Jurkat, Clone E6-1 (cell line): Measurements from ENCODE around the gene FURIN.
"Not testable (repeated sequence)": the region's sequence is repeated elsewhere in the genome, so short reads cannot be mapped to it uniquely, and the experiment has no call there.

ENCODE experiments used
- DNase-seq: peaks from one replicate; pipeline ENCODE4 v3.0.0-alpha.2; 2011; ENCODE audit warnings: low read depth, low spot score
- H3K4me3 ChIP-seq: 2 replicates; pipeline ENCODE4 v1.5.1; 2011; ENCODE audit warnings: mild to moderate bottlenecking, low read length, control low read depth, moderate library complexity

Gene FURIN

DNA sequence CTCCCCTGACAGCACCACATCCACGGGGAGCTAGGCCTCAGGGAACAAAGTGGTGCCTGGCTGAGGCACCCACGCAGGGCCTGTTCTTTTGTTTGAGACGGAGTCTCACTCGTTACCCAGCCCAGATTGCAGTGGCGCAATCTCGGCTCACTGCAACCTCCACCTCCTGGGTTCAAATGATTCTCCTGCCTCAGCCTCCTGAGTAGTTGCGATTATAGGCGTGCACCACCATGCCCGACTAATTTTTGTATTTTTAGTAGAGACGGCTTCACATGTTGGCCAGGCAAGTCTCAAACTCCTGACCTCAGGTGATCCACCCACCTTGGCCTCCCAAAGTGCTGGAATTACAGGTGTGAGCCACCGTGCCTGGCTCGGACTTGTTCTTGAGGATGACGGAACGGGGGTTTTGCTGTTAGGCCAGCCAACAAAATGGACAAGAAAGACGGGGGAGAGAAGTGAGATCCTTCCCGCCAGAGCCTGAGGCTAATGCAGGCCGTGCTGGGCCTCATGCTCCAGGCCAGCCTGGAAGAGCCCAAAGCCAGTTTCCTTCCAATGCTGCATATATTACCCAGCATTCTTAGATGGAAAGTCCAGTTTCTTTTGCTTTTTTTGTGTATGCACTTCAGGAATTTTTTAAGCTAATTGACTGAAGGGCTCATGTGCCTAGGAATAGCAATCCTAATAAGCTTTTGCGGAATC is 28.1 kb upstream of the FURIN start:
- no peak overlapping the region for H3K4me3 ChIP-seq
- no peak for DNase-seq

DNA sequence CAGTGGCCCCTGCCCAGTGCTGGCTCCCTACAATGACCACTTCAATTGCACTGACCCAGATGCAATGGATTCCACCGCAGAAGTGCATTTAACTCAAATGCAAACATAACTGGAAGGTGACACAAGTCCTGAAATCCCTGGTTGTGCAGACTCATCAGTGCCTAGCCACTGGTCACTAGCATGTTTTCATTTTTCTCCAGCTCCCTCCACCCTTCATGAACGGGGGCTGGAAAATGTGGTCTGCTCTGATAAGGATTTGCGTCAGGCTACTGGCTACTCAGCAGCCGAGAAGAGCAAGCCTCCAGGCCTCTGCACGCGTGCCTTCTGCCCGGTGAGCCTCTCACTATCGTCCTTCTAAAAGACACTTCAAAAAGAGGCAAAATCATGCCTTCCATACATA is 27.4 kb upstream of the FURIN start:
- no peak for DNase-seq
- no peak overlapping the region for H3K4me3 ChIP-seq

DNA sequence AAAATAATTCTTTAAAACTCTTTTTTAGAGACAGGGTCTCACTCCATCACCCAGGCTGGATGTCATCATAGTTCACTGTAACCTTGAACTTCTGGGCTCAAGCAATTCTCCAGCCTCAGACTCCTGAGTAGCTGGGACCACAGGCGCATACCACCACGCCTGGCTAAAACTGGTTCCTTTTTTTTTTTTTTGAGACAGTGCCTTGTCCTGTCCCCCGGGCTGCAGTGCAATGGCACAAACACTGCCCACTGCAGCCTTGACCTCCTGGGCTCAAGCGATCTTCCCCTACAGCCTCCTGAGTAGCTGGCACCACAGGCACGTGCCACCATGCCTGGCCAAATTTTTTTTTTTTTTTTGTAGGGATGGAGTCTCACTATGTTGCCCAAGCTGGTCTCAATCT is 23.7 kb upstream of the FURIN start:
- no peak for DNase-seq
- H3K4me3 ChIP-seq = no peak overlapping the region

DNA sequence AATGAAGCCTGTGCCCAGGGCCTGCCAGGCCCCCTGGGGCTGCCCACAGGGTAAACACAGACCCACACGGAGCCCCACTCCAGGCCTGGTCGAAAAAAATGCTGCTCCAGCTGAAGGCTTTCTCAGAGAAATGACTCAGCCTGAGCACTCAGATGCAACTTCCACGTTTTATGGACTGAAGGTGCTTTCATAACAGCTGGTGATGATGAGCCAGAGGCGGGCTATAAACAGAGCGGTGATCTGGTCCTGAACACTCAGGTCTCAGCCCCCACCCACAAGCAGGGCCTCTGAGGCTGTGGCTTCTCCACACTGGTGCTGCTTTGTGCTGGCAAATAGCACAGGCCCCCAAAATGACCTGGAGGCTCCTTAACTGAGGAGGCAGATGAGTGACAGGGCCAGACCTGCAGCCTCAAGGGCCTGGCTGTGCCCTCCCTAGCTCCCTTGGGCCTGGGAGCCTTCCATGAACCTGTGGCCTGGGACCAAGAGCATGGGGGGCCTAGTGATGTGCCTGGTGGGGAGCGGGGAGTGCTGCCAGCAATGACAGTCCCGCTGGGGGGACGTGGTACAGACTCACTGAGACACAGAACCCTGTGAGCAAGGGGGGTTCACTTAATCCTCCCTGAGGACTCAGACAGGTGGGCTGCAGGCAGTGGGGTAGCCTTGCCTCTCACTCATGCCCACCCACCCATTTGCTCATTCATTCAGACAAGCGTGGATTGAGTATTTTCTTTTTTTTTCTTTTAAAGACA is 23.0 kb upstream of the FURIN start:
- no peak overlapping the region for H3K4me3 ChIP-seq
- no peak for DNase-seq

DNA sequence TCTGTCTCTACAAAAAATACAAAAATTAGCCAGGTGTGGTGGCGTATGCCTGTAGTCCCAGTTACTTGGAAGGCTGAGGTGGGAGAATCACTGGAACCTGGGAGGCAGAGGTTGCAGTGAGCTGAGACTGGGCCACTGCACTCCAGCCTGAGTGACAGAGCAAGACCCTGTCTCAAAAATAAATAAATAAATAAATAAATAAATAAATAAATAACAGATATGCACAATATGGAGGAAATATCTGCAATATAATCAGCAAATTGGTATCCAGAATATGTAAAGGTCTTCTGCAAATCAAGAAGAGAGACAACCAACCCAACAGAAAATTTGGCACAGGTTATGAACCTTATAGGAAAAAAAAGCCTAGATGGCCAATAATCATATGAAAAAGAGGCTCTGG is 19.0 kb upstream of the FURIN start:
- H3K4me3 ChIP-seq = not testable (repeated sequence)

DNA sequence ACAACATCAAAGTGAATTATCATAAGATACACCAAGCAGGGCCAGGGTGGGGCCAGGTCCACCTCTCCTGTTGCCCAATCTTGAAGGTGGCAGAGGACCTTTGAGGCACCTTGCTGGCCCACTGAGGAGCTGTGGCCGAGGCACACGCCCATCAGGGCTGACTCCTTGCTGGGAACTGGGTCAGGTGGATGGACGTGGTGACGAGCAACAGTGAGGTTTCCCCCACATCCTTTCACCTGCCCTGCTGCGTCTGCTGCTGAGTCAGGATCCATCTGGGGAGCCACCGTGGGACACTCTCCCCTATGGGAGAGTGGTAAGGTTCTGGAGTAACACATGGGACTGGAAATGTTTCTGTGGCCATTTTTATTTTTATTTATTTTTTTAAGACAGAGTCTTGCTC is 17.3 kb upstream of the FURIN start:
- peak; percentile 34 for DNase-seq

More for the DNA sequence above, 19.0 kb upstream of the FURIN start:
- not testable (repeated sequence) for DNase-seq

DNA sequence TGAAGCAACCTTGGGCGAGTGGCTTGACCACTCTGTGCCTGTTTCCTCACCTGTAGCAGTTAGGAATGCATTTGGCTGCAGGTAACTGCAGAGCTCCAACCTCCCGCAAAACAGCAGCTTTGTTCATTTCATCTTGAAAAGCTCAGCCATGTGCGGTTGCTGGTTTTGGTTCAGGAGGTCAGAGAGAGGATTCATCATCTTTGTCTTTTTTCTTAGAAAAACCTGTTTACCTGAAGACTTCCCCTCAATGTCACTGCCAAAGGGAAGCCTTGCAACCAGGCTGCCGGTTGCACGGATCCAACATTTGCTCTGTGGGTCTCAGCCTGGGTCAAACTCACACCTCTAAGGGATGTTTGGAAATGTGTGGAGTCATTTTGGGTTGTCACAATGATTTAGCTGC is 16.4 kb upstream of the FURIN start:
- H3K4me3 ChIP-seq = no peak overlapping the region
- DNase-seq = no peak

More for the DNA sequence above, 17.3 kb upstream of the FURIN start:
- no peak overlapping the region for H3K4me3 ChIP-seq

DNA sequence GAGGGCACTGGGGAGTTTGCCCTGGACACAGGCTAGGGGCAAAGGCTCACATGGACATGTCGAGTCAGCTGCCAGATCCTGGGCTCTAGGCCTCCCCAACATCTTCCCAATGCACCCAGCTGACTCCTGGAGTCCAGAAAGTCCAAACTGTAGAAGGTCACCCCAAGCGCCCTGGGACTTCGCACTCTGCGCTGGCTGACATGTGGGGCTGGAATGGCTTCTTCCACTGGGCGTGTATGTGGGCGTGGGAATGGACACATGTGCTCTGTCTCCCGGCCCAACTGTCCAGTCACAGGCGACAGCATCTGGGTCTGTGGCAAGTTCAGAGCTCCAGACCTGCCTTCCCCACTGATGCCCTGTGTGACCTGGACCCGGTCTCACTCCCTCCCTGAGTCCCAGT is 13.2 kb upstream of the FURIN start:
- H3K4me3 ChIP-seq = no peak overlapping the region
- DNase-seq = no peak

DNA sequence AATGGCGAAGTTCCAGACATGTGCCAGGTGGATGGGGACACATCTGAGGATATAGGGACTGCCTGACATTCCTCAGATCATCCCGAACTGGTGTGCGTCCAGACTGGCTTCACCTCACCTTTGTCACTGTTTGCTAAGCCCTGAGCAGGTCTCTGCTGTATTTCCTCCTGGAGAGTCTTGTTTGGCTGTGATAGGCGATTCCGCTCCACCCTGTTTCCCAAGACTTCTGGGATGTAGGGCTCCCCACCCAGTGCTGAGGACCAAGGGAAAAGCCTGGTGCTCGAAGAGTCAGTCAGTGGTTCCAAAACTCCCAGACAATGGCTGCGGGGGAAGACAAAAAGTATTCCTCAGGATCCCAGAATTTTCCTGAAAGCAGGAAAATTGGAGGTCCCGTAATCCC is 11.1 kb upstream of the FURIN start:
- H3K4me3 ChIP-seq = no peak overlapping the region

DNA sequence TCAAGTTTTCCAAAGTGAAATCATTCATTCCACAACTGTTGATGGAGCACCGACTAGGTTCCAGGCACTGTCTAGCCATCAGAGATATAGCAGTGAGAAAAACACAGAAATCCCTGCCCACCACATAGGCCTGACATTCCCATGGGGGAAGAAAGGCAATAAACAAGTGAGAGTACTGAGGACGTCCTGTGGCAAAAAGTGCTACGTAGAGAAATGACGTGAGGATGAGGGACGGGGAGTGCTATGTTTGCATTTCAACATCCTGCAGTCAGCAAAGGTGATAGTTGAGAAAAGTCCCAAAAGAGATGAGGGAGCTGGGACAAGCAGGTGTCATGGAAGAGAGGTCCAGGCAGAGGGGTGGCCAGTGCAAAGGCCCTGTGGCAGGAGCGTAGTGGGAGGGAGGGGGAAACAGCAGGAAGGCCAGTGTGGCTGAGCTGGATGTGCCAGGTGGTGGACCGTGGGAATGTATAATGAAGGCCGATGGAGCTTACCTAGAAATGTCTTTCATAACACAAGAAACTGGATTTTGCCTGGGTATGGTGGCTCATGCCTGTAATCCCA is 10.4 kb upstream of the FURIN start:
- DNase-seq = no peak
- no peak overlapping the region for H3K4me3 ChIP-seq

More for the DNA sequence above, 11.1 kb upstream of the FURIN start:
- no peak for DNase-seq

DNA sequence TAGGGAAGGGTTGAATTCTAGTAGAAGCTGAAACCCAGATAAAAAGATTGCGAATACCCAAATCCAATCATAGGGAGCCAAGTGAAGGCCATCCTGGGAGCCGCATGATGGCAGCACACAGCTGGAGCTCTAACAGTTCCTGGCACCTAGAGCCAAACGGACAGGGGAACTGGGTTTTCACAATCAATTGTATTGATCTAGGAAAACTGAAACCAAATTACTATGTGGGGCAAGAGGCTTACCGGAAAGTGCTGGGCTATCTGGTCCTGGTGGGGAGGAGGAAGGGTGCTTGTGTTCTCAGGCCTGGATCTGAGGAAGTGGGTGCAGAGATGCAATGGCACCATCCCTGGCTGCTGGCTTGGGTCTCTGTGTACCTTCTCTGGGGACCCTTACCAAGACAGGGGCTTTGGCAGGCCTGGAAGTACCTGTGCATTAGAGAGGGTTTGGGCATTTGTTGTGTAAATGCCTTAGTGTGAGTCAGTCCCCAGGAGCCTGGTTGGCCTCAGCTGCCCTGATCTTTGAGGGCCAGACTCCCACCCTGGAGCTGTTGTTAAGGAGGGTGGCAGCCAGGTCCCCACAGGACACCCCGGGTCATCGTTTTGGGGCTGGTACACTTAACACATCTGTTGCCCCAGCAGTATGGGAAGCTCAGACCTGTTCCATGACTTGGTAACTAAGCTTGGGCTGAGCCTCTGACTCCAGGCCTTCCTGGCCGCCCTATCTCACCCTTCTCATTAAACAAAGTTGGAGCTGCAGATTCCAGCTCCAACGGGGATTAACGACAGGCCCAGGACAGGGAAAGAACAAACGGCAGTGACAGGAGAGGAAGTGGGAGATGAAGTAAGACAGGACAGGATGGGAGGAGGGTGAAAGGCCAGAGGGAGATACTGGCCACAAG is 8.9 kb upstream of the FURIN start:
- no peak overlapping the region for H3K4me3 ChIP-seq
- DNase-seq = no peak

DNA sequence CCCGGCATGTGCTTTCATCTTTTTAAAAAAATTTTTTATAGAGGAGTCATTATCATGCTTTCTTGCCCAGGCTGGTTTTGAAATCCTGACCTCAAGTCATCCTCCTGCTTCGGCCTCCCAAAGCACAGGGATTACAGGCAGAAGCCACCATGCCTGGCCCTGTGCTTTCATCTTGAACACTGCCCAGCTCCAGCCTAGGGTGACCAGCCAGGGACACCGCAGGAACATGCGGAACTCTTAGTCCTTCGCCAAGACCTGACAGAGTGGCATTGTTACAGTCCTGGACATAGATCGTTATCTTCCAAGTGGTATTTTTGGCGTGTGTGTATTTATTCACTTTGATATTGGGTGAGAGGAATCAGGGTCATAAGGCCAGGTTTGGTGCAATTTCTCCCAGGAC is 7.9 kb upstream of the FURIN start:
- DNase-seq = no peak
- H3K4me3 ChIP-seq = no peak overlapping the region

DNA sequence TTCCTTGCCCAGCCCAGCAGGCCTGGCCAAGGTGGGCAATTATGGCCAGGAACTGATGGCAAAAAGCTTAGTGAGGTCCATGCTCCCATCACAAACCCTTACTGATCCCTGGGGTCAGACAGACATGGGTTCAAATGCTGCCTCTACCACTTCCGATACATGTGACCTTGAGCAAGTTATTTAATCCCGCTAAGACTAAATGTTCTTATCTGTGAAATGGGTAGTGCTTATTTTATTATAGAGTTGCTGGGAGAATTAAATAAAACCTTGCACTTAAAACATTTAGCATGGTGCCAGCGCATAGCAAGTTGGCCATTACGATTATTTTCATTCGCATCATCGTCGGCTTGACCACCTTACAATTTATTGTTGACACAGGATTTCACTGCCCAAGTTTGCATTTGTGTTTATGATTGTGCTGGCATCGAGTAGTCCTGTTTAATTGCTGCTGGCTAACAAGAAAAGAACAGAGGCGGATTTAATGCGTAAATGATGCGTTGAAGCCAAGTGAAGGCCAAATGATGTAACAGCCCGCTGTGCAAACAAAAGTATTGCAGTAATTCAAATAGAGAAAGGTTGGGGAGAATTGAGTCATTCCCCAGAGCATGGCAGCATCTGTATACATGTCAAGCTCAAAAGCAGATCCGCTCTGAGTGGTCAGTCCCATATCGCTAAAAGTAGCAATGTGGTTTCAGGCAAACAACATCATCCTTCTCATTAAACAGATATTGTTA is 7.3 kb upstream of the FURIN start:
- DNase-seq = no peak
- H3K4me3 ChIP-seq = no peak overlapping the region

DNA sequence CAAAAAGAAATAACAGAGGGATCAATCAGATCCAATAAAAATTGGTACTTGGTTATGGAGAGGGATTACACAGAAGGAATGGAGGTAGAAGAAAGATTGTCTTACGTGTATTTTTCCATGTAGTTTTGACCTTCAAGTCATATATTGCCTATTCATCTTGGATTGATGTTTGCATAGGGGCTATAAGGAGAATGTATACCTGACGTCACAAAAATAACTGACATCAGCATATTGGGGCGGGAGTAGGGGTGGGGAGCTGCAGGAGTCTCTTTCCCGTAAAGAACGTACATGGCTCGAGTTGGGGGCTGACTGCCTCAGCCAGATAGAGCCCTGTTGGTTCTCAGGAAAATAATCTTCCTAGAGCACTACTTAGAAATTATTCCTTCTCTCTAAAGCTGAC is 5.9 kb upstream of the FURIN start:
- DNase-seq = no peak

DNA sequence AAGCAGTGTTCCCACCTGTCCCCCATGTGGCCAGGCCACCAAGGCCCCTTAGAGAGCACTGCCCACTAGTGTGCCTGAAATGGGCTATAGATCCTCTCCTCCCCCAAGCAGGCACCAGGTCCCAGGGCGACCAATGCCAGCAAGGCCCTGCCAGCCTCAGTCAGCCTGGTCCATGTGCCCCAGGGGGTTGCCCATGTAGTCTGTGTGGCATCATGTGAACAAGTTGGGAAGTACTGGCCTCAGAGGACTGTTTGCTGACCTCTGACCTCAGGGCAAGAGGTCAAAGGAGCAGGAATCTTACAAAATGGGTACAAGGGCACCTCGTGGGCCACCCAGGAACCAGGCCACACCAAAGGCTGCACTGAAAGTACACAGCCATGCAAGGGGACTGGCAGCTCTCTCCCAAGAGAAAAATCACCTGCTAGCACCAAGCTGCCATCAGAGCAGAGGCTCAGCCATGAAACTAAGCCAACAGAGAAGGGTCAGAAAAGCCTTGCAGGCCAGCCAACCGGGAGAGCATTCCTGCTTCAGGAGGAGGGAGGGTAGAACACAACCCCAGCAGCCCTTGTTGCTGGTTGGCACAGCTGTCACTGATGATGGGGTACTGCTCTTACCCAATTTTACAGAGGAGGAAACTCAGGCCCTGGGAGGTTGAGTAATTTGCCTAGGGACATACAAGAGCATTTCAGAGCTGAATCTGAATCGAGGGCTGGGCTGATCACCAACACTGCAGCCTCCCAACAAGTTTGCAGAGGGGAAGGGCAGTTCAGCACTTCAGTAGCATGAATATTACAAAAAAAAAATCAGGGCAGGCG is 5.2 kb upstream of the FURIN start:
- no peak for DNase-seq
- H3K4me3 ChIP-seq = no peak overlapping the region

More for the DNA sequence above, 5.9 kb upstream of the FURIN start:
- no peak overlapping the region for H3K4me3 ChIP-seq

DNA sequence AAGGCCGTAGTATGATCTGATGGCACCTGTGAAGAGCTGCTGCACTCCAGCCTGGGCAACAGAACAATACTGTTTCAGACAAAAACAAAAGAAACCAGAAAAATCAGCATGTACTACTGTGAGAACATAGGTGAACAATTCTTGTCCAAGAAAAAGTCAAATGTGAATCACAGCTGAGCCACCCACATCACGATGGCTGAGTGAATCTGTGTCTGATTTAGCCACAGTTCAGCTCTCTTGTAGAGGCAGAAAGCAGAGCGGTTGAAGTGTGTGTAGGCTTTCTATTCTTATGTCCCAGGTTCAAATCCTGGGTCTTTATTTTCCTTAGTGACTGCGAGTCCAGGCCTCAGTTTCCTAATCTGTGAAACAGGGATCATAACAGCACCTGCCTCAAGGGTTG is 4.4 kb upstream of the FURIN start:
- no peak for DNase-seq
- no peak overlapping the region for H3K4me3 ChIP-seq

DNA sequence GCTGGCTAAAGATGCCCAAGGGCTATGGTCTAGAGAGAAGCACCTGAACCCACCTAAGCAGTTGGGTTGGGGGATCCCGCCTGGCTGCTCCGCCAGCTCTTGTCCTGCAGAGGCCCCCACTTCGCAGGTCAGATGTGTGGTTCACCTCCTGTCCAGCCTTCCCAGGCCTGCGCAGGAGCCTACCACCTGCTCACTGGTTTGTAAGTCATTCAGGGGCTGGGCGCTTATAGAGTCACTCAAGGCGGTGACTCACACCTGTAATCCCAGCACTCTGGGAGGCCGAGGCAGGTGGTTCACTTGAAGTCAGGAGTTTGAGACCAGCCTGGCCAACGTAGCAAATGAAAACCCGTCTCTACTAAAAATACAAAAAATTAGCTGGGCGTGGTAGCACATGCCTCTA is 3.9 kb upstream of the FURIN start:
- DNase-seq = no peak
- no peak overlapping the region for H3K4me3 ChIP-seq

DNA sequence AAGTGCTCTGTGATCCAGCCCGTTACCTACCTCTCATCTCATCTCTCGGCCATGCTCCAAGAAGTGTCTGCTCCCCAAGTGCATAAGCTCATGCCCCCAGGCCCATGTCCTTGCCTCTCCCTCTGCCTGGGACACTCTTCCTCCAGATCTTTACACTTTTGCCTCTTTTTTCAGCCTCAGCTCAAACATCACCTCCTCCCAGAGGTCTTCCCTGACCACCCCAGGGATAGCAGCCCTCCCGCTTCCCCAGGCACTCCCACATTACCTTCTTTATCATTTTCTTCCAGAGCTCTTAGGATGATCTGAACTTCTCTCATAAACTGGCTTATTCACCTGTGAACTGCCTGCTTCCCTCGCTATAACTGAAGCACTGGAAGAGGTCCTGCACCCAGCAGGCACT is 2.7 kb upstream of the FURIN start:
- H3K4me3 ChIP-seq = no peak overlapping the region

More for the DNA sequence above, 2.7 kb upstream of the FURIN start:
- no peak for DNase-seq
